Lower lobe of right lung (tissue), 2 donors: Measurements from ENCODE around the gene TMEM92. TPM values are rescaled to one million over a fixed set of nuclear protein-coding genes. Genes with fewer than 3 reads are reported as not detected.

Source experiments
- ATAC-seq, 2 donors: fragments of 200-7000 bp; cut with Tn5 transposase; one replicate each; pipeline ENCODE4 v1.9.1; 2020 to 2022; ENCODE audit warnings: mild to moderate bottlenecking in 2 of 2, moderate library complexity in 2 of 2
- DNase-seq: peaks from one replicate; pipeline ENCODE4 v3.0.0-alpha.2; 2020
- H3K27ac ChIP-seq: fragments of 200-600 bp; one replicate; pipeline ENCODE4 v1.8.0; 2022
- H3K27me3 ChIP-seq: fragments of 200-600 bp; one replicate; pipeline ENCODE4 v1.8.0; 2022; ENCODE audit warnings: low read depth
- H3K36me3 ChIP-seq: fragments of 200-600 bp; one replicate; pipeline ENCODE4 v1.8.0; 2022; ENCODE audit warnings: mild to moderate bottlenecking
- H3K4me1 ChIP-seq: fragments of 200-600 bp; one replicate; pipeline ENCODE4 v1.8.0; 2022
- H3K4me3 ChIP-seq: fragments of 200-600 bp; one replicate; pipeline ENCODE4 v1.8.0; 2022; ENCODE audit warnings: mild to moderate bottlenecking
- H3K9me3 ChIP-seq: fragments of 200-600 bp; one replicate; pipeline ENCODE4 v1.8.0; 2022
- CTCF ChIP-seq: fragments of 200-600 bp; IDR thresholded peaks from one replicate; pipeline ENCODE4 v1.8.0; 2022; ENCODE audit warnings: antibody characterized with exemption, mild to moderate bottlenecking
- intact Hi-C: fragments of 100-400 bp; cut with DNase I; formaldehyde crosslinking; loops from one replicate; pipeline ENCODE4 v1.11.0; 2022
- total RNA-seq: library from RNA; stranded (reverse); fragmentation: NEBNext Ultra II Directional; extraction: Animal tissue kit (Norgen Biotek cat#: 25700); gene quantifications from one replicate; pipeline ENCODE4 v1.2.1, GENCODE V29; 2021
- donor health status: DM: no; HTN: yes; CAD: no; lungs with severe emphysema.

TMEM92 gene
- total RNA-seq, 1 donor from 2014 or later: 9.2 TPM

GRCh38 chr17:50266384-50267073 is 7.7 kb upstream of the TMEM92 start:
- H3K27me3 ChIP-seq: no peaks in the 10 kb centered on the region
- no peak overlapping the region for H3K4me3 ChIP-seq
- H3K36me3 ChIP-seq: no peaks in the 10 kb centered on the region
- no peaks in the 10 kb centered on the region for H3K9me3 ChIP-seq
- intact Hi-C loops: loop anchor here (10.0 kb wide), 1 partner anchor 62 kb away; the partner anchor contains the start of gene COL1A1
- peaks cover 55% of the 10 kb centered on the region for H3K4me1 ChIP-seq
- DNase-seq: peak; percentile 71
- peak overlapping the region; percentile 6 for H3K27ac ChIP-seq
- peak; percentile 6 for TF ChIP-seq CTCF
- peak; percentile 56 to 75 for ATAC-seq

GRCh38 chr17:50267074-50267841 is 7.0 kb upstream of the TMEM92 start:
- Histone ChIP-seq H3K4me3 (no peak overlapping the region), H3K4me1 (peaks cover 55% of the 10 kb centered on the region), H3K36me3 (no peaks in the 10 kb centered on the region), H3K27ac (peak overlapping the region; percentile 6), H3K27me3 (no peaks in the 10 kb centered on the region), H3K9me3 (no peaks in the 10 kb centered on the region)
- intact Hi-C loops: loop anchor here (10.0 kb wide), 1 partner anchor 62 kb away; the partner anchor contains the start of gene COL1A1
- DNase-seq (peak; percentile 36), ATAC-seq (no peak)
- no peak for TF ChIP-seq CTCF

GRCh38 chr17:50268026-50268425 is 6.2 kb upstream of the TMEM92 start:
- ATAC-seq (no peak), DNase-seq (peak; percentile 11)
- no peak overlapping the region for H3K4me3 ChIP-seq
- no peak for TF ChIP-seq CTCF
- no peaks in the 10 kb centered on the region for H3K27me3 ChIP-seq
- H3K27ac ChIP-seq: no peak overlapping the region
- H3K9me3 ChIP-seq: no peaks in the 10 kb centered on the region
- H3K4me1 ChIP-seq: peaks cover 55% of the 10 kb centered on the region
- intact Hi-C loops: loop anchor here (10.0 kb wide), 1 partner anchor 63 kb away; the partner anchor contains the start of gene COL1A1
- no peaks in the 10 kb centered on the region for H3K36me3 ChIP-seq

- peaks cover 57% of the 10 kb centered on the region for H3K4me1 ChIP-seq
- peak; percentile 11 for DNase-seq
- intact Hi-C loops: loop anchor here (10.0 kb wide), 1 partner anchor 64 kb away; the partner anchor contains the start of gene COL1A1
Measured at GRCh38 chr17:50268743-50269275, 5.5 kb upstream of the TMEM92 start.

More at GRCh38 chr17:50268743-50269275, 5.5 kb upstream of the TMEM92 start:
- ATAC-seq: no peak
- no peak for TF ChIP-seq CTCF
- H3K9me3 ChIP-seq: no peaks in the 10 kb centered on the region
- no peak overlapping the region for H3K27ac ChIP-seq
- peaks cover 3% of the 10 kb centered on the region for H3K27me3 ChIP-seq
- H3K36me3 ChIP-seq: no peaks in the 10 kb centered on the region
- H3K4me3 ChIP-seq: no peak overlapping the region
